ENCODE results near the gene TWIST1.

The TWIST1 gene

DNA sequence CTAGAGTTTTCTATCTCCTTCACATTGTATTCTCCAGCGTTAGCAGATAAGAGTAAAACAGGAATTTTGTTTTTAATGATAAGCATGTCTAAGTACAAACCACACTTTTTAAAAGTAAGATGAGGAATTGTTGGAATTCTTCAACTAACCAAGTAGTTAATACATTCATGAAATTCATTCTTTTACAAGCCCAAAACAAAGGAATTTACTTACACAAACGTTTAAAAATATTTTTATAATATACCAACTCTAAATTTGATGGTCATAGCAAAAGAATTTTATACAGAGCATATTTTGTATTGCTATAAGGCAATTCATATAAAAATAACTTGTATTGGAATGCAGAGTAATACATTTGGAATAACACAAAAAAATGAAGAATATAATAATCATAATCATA lies 51.3 kb downstream of the TWIST1 start:
- H3K4me1 ChIP-seq, result no peaks in the 10 kb centered on the region
- TF ChIP-seq, protein P1, sequence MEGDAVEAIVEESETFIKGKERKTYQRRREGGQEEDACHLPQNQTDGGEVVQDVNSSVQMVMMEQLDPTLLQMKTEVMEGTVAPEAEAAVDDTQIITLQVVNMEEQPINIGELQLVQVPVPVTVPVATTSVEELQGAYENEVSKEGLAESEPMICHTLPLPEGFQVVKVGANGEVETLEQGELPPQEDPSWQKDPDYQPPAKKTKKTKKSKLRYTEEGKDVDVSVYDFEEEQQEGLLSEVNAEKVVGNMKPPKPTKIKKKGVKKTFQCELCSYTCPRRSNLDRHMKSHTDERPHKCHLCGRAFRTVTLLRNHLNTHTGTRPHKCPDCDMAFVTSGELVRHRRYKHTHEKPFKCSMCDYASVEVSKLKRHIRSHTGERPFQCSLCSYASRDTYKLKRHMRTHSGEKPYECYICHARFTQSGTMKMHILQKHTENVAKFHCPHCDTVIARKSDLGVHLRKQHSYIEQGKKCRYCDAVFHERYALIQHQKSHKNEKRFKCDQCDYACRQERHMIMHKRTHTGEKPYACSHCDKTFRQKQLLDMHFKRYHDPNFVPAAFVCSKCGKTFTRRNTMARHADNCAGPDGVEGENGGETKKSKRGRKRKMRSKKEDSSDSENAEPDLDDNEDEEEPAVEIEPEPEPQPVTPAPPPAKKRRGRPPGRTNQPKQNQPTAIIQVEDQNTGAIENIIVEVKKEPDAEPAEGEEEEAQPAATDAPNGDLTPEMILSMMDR (IDR thresholded peaks at IDR 0.05), result no peak
- no peaks in the 10 kb centered on the region for H3K9me3 ChIP-seq
- H3K27ac ChIP-seq, result no peak overlapping the region
- intact Hi-C loops (cut with DNase I; ENCODE audit: low total_unique reads), result no loop called here
- H3K27me3 ChIP-seq, result no peaks in the 10 kb centered on the region
- no peak overlapping the region for H3K4me3 ChIP-seq
- DNase-seq, result no peak
- H3K36me3 ChIP-seq, result no peaks in the 10 kb centered on the region
